ENCODE data around the gene ADAMTS2. TPM values are rescaled to one million over a fixed set of nuclear protein-coding genes. Genes with fewer than 3 reads are reported as not detected.

The ADAMTS2 gene
- total and polyA plus RNA-seq, 2 of the 8 experiments (the other 6 are each of a cell fraction or from before 2014, with no cell fraction given), result 6.6 to 7.3 TPM

DNA sequence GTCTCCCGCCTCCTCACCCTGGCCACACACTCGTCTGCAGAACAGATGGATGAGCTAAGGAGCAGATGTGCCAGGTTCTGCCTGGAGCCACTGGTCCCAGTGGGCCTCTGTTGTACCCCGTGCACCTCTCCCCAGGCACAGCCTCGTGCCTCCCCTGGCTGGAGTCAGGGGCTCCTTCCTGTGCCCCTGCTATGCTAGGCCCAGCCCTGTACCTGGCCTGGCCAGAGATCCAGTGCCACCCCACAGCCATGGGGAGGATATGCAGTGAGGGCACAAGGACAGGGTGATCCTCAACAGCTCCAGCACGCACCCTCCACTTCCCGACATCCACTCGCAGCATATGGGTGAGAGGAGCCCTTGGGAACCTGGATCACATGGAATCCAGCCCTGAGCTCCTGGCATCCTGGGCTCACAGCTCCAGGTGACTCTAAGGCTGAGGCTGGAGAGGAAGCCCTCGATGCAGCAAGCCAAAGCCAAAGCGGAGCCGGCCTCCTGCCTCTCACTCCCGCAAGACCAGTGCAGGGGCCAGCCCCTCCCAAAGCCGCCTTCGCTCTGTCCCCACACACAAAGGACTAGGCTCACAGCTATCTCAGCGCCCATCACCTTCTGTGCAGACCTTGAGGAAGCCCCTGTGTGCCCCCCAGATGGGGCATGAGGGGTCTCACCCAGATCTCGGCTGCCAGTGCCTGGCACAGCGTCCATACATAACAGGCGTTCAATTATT lies 23.7 kb upstream of the ADAMTS2 start (continued):
- TF ChIP-seq, protein P1, sequence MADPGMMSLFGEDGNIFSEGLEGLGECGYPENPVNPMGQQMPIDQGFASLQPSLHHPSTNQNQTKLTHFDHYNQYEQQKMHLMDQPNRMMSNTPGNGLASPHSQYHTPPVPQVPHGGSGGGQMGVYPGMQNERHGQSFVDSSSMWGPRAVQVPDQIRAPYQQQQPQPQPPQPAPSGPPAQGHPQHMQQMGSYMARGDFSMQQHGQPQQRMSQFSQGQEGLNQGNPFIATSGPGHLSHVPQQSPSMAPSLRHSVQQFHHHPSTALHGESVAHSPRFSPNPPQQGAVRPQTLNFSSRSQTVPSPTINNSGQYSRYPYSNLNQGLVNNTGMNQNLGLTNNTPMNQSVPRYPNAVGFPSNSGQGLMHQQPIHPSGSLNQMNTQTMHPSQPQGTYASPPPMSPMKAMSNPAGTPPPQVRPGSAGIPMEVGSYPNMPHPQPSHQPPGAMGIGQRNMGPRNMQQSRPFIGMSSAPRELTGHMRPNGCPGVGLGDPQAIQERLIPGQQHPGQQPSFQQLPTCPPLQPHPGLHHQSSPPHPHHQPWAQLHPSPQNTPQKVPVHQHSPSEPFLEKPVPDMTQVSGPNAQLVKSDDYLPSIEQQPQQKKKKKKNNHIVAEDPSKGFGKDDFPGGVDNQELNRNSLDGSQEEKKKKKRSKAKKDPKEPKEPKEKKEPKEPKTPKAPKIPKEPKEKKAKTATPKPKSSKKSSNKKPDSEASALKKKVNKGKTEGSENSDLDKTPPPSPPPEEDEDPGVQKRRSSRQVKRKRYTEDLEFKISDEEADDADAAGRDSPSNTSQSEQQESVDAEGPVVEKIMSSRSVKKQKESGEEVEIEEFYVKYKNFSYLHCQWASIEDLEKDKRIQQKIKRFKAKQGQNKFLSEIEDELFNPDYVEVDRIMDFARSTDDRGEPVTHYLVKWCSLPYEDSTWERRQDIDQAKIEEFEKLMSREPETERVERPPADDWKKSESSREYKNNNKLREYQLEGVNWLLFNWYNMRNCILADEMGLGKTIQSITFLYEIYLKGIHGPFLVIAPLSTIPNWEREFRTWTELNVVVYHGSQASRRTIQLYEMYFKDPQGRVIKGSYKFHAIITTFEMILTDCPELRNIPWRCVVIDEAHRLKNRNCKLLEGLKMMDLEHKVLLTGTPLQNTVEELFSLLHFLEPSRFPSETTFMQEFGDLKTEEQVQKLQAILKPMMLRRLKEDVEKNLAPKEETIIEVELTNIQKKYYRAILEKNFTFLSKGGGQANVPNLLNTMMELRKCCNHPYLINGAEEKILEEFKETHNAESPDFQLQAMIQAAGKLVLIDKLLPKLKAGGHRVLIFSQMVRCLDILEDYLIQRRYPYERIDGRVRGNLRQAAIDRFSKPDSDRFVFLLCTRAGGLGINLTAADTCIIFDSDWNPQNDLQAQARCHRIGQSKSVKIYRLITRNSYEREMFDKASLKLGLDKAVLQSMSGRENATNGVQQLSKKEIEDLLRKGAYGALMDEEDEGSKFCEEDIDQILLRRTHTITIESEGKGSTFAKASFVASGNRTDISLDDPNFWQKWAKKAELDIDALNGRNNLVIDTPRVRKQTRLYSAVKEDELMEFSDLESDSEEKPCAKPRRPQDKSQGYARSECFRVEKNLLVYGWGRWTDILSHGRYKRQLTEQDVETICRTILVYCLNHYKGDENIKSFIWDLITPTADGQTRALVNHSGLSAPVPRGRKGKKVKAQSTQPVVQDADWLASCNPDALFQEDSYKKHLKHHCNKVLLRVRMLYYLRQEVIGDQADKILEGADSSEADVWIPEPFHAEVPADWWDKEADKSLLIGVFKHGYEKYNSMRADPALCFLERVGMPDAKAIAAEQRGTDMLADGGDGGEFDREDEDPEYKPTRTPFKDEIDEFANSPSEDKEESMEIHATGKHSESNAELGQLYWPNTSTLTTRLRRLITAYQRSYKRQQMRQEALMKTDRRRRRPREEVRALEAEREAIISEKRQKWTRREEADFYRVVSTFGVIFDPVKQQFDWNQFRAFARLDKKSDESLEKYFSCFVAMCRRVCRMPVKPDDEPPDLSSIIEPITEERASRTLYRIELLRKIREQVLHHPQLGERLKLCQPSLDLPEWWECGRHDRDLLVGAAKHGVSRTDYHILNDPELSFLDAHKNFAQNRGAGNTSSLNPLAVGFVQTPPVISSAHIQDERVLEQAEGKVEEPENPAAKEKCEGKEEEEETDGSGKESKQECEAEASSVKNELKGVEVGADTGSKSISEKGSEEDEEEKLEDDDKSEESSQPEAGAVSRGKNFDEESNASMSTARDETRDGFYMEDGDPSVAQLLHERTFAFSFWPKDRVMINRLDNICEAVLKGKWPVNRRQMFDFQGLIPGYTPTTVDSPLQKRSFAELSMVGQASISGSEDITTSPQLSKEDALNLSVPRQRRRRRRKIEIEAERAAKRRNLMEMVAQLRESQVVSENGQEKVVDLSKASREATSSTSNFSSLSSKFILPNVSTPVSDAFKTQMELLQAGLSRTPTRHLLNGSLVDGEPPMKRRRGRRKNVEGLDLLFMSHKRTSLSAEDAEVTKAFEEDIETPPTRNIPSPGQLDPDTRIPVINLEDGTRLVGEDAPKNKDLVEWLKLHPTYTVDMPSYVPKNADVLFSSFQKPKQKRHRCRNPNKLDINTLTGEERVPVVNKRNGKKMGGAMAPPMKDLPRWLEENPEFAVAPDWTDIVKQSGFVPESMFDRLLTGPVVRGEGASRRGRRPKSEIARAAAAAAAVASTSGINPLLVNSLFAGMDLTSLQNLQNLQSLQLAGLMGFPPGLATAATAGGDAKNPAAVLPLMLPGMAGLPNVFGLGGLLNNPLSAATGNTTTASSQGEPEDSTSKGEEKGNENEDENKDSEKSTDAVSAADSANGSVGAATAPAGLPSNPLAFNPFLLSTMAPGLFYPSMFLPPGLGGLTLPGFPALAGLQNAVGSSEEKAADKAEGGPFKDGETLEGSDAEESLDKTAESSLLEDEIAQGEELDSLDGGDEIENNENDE (IDR thresholded peaks at IDR 0.05; ENCODE audit: insufficient replicate concordance, low read length), result no peak
- TF ChIP-seq SP4 (IDR thresholded peaks at IDR 0.05; ENCODE audit: low read length), result no peak
- TF ChIP-seq GTF2F1 (IDR thresholded peaks at IDR 0.05; ENCODE audit: borderline replicate concordance, low read depth, low read length), result no peak
- TF ChIP-seq SAP30 (IDR thresholded peaks at IDR 0.05; ENCODE audit: insufficient read depth, insufficient replicate concordance, low read length), result no peak
- TF ChIP-seq RNF2 (IDR thresholded peaks at IDR 0.05; ENCODE audit: borderline replicate concordance, low read depth, low read length, missing control alignments, poor library complexity, severe bottlenecking), result no peak
- TF ChIP-seq MAFK (IDR thresholded peaks at IDR 0.05; ENCODE audit: low read depth, low read length), result no peak
- no peak for TF ChIP-seq NANOG (IDR thresholded peaks at IDR 0.05; ENCODE audit: insufficient read depth, low read depth, low read length, poor library complexity, severe bottlenecking)
- TF ChIP-seq POU5F1 (IDR thresholded peaks at IDR 0.05; ENCODE audit: low read depth, low read length), result no peak
